ENCODE measurements around the gene UBR2. TPM values are rescaled to one million over a fixed set of nuclear protein-coding genes. Genes with fewer than 3 reads are reported as not detected.

The UBR2 gene
- total RNA-seq, 1 experiment from 2014 or later, result 21.1 TPM

DNA sequence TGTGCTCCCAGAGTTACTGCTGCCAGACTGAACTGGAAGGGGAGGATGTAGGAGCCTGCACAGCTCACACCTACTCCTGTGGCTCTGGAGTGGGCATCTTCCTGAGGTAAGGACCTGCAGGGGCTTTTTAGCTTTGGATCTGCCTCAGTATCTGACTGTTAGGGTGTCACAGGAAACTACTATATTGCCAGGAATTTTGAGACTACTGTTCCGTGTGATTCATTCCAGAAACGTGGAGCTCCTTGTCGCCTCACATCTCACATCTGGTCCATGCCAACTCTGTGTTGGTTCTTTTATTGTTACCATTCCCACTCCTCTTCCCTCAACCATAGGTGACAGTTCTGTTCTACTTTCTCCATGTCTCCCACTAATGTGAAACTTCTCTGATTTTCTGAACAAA is 124.5 kb downstream of the UBR2 start:
- BruUV-seq (replicated peaks), result no TSS peak
- no peaks in the 10 kb centered on the region for H3K79me2 ChIP-seq (ENCODE audit: low read depth)
- CTCF ChIA-PET, result no interaction called here

DNA sequence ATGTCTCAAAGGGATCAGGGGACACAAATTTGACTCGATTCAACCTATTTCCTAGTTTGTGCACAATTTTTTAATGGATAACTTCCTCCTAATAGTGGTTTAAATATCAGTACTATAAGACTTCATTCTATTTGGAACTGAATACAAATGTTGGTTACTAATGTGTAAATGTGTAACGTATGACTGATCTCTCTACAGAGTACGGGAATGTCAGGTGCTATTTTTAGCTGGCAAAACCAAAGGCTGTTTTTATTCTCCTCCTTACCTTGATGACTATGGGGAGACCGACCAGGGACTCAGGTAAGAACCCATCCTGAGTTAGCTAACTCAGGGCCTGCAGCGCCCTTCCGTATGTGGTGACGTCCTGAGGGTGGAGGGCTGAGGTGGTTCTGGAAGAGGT is 125.5 kb downstream of the UBR2 start:
- H3K27me3 ChIP-seq (ENCODE audit: insufficient read depth, low read depth), result no peaks in the 10 kb centered on the region
- 0 out of 2 replicates have a peak, but pooled peaks cover 6% of the 10 kb centered on the region for H3K36me3 ChIP-seq (ENCODE audit: low read depth)
- BruUV-seq (replicated peaks), result no TSS peak
- H3K79me2 ChIP-seq (ENCODE audit: low read depth), result no peaks in the 10 kb centered on the region
- H4K20me1 ChIP-seq (ENCODE audit: insufficient read depth), result no peaks in the 10 kb centered on the region
- H2AFZ ChIP-seq, result no peak overlapping the region
- no peaks in the 10 kb centered on the region for H3K9me2 ChIP-seq (ENCODE audit: insufficient read depth)
- H3K9me3 ChIP-seq (ENCODE audit: insufficient read depth, low read depth), result no peaks in the 10 kb centered on the region
- no peak for DNase-seq
- intact Hi-C loops (cut with micrococcal nuclease; ENCODE audit: unreplicated experiment), result no loop called here
- H3K4me2 ChIP-seq, result no peak overlapping the region
- no peak overlapping the region for H3K27ac ChIP-seq
- CTCF ChIA-PET, result no interaction called here
- no peaks in the 10 kb centered on the region for H3K4me1 ChIP-seq (replicated peaks; ENCODE audit: insufficient read depth)
- POLR2A ChIA-PET (ENCODE audit: unreplicated experiment), result no interaction called here
- H3F3A ChIP-seq (ENCODE audit: insufficient read depth, low read depth), result peaks cover 8% of the 10 kb centered on the region; the same call in 1 of the 2 replicates
- TF ChIP-seq CTCF (conservative IDR thresholded peaks at IDR 0.05), result no peak
- no peak for TF ChIP-seq EZH2 (IDR thresholded peaks at IDR 0.05; ENCODE audit: low read depth)
- no peak overlapping the region for H3K4me3 ChIP-seq

More for the DNA sequence above, 124.5 kb downstream of the UBR2 start:
- intact Hi-C loops (cut with micrococcal nuclease; ENCODE audit: unreplicated experiment), result no loop called here
- no peaks in the 10 kb centered on the region for H4K20me1 ChIP-seq (ENCODE audit: insufficient read depth)
- H3K4me3 ChIP-seq, result no peak overlapping the region
- peaks cover 14% of the 10 kb centered on the region; the same call in 1 of the 2 replicates for H3K36me3 ChIP-seq (ENCODE audit: low read depth)
- TF ChIP-seq EZH2 (IDR thresholded peaks at IDR 0.05; ENCODE audit: low read depth), result no peak
- no peak for TF ChIP-seq CTCF (conservative IDR thresholded peaks at IDR 0.05)
- no peak for DNase-seq
- POLR2A ChIA-PET (ENCODE audit: unreplicated experiment), result no interaction called here
- H3K4me2 ChIP-seq, result no peak overlapping the region
- H3K9me3 ChIP-seq (ENCODE audit: insufficient read depth, low read depth), result no peaks in the 10 kb centered on the region
- no peaks in the 10 kb centered on the region for H3K27me3 ChIP-seq (ENCODE audit: insufficient read depth, low read depth)
- H3K9me2 ChIP-seq (ENCODE audit: insufficient read depth), result no peaks in the 10 kb centered on the region
- H3K27ac ChIP-seq, result no peak overlapping the region
- no peaks in the 10 kb centered on the region for H3K4me1 ChIP-seq (replicated peaks; ENCODE audit: insufficient read depth)
- no peak overlapping the region for H2AFZ ChIP-seq
- H3F3A ChIP-seq (ENCODE audit: insufficient read depth, low read depth), result 0 out of 2 replicates have a peak, but pooled peaks cover 3% of the 10 kb centered on the region

DNA sequence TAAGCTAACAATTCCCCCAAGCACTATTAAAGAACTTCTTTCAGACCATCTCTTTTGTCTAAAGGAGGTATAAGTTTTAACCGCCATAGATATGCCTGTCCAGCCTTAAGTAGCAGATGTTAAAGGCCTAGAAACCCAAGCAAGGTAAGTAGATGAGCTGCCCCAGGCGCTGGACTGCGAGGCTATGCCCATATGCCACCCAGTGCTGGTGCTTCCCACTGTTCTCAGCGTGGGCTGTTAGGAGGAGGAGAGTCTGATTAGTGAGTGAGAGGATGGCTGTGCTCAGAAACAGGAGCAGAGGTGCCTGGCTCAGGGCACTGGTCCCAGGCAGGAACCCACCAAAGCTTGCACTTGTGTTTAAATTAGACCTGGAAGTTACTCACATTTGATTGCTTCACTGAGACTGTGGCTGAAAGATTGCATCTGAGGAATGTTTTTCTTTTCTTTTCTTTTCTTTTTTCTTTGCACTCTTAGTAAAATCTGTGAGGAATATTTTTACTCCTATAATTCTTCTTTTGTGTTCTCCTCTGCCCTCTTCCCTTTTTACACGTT is 126.4 kb downstream of the UBR2 start:
- BruUV-seq (replicated peaks), result no TSS peak
- DNase-seq, result no peak
- TF ChIP-seq CTCF (conservative IDR thresholded peaks at IDR 0.05) (no peak), EZH2 (IDR thresholded peaks at IDR 0.05; ENCODE audit: low read depth) (no peak)
- ChIA-PET CTCF (no interaction called here), POLR2A (ENCODE audit: unreplicated experiment) (no interaction called here)
- no peaks in the 10 kb centered on the region for H3K9me2 ChIP-seq (ENCODE audit: insufficient read depth)
- no peaks in the 10 kb centered on the region for H3K9me3 ChIP-seq (ENCODE audit: insufficient read depth, low read depth)
- intact Hi-C loops (cut with micrococcal nuclease; ENCODE audit: unreplicated experiment), result loop anchor here (5.0 kb wide), 1 partner anchor 37 kb away; no protein-coding TSS in a partner anchor
- H3K27ac ChIP-seq, result no peak overlapping the region
- peaks cover 11% of the 10 kb centered on the region; the same call in 1 of the 2 replicates for H3F3A ChIP-seq (ENCODE audit: insufficient read depth, low read depth)
- no peaks in the 10 kb centered on the region for H4K20me1 ChIP-seq (ENCODE audit: insufficient read depth)
- no peaks in the 10 kb centered on the region for H3K79me2 ChIP-seq (ENCODE audit: low read depth)
- H3K36me3 ChIP-seq (ENCODE audit: low read depth), result 0 out of 2 replicates have a peak, but pooled peaks cover 6% of the 10 kb centered on the region
- no peak overlapping the region for H2AFZ ChIP-seq
- H3K27me3 ChIP-seq (ENCODE audit: insufficient read depth, low read depth), result no peaks in the 10 kb centered on the region
- H3K4me1 ChIP-seq (replicated peaks; ENCODE audit: insufficient read depth), result no peaks in the 10 kb centered on the region
- H3K4me3 ChIP-seq, result no peak overlapping the region
- H3K4me2 ChIP-seq, result no peak overlapping the region

Measured in PC-9 (cell line).